Measurements from ENCODE around the gene BACE2. TPM values are rescaled to one million over a fixed set of nuclear protein-coding genes. Genes with fewer than 3 reads are reported as not detected.

Gene BACE2
- total RNA-seq, 4 donors from 2014 or later: 30.5 to 43.3 (median 36.6) TPM

GRCh38 chr21:41137889-41138288 lies 30.1 kb upstream of the BACE2 start:
- DNase-seq: no peak
- Histone ChIP-seq H3K4me1 (no peaks in the 10 kb centered on the region), H3K4me3 (no peak overlapping the region), H3K27me3 (no peaks in the 10 kb centered on the region), H3K27ac (no peak overlapping the region), H3K9me3 (no peaks in the 10 kb centered on the region), H3K36me3 (no peaks in the 10 kb centered on the region)
- no peak for TF ChIP-seq POLR2A (IDR thresholded peaks at IDR 0.05)
- no peak for TF ChIP-seq CTCF (IDR thresholded peaks at IDR 0.05)

GRCh38 chr21:41138711-41139110 lies 29.2 kb upstream of the BACE2 start:
- Histone ChIP-seq H3K9me3 (no peaks in the 10 kb centered on the region), H3K27me3 (no peaks in the 10 kb centered on the region), H3K27ac (no peak overlapping the region), H3K4me1 (no peaks in the 10 kb centered on the region), H3K4me3 (no peak overlapping the region), H3K36me3 (no peaks in the 10 kb centered on the region)
- TF ChIP-seq CTCF (IDR thresholded peaks at IDR 0.05): no peak
- TF ChIP-seq POLR2A (IDR thresholded peaks at IDR 0.05): no peak
- no peak for DNase-seq

- no peak for TF ChIP-seq CTCF (IDR thresholded peaks at IDR 0.05)
- TF ChIP-seq POLR2A (IDR thresholded peaks at IDR 0.05): no peak
- Histone ChIP-seq H3K4me3 (no peak overlapping the region), H3K36me3 (no peaks in the 10 kb centered on the region), H3K27ac (no peak overlapping the region), H3K27me3 (no peaks in the 10 kb centered on the region), H3K4me1 (no peaks in the 10 kb centered on the region), H3K9me3 (no peaks in the 10 kb centered on the region)
- no peak for DNase-seq
Measured at GRCh38 chr21:41139275-41139674, 28.7 kb upstream of the BACE2 start.

- Histone ChIP-seq H3K27ac (no peak overlapping the region), H3K36me3 (no peaks in the 10 kb centered on the region), H3K4me1 (no peaks in the 10 kb centered on the region), H3K4me3 (no peak overlapping the region), H3K9me3 (no peaks in the 10 kb centered on the region), H3K27me3 (no peaks in the 10 kb centered on the region)
- DNase-seq: no peak
- TF ChIP-seq CTCF (IDR thresholded peaks at IDR 0.05) (no peak), POLR2A (IDR thresholded peaks at IDR 0.05) (no peak)
Measured at GRCh38 chr21:41139951-41140350, 28.0 kb upstream of the BACE2 start.

GRCh38 chr21:41141031-41141457 lies 26.9 kb upstream of the BACE2 start:
- TF ChIP-seq CTCF (IDR thresholded peaks at IDR 0.05) (no peak), POLR2A (IDR thresholded peaks at IDR 0.05) (no peak)
- H3K27ac ChIP-seq: no peak overlapping the region
- no peaks in the 10 kb centered on the region for H3K4me1 ChIP-seq
- no peaks in the 10 kb centered on the region for H3K27me3 ChIP-seq
- no peaks in the 10 kb centered on the region for H3K9me3 ChIP-seq
- no peak overlapping the region for H3K4me3 ChIP-seq
- H3K36me3 ChIP-seq: no peaks in the 10 kb centered on the region
- DNase-seq: no peak
